SK-N-SH (cell line): ENCODE measurements around the gene SDCCAG8. TPM values are rescaled to one million over a fixed set of nuclear protein-coding genes. Genes with fewer than 3 reads are reported as not detected.
A peak's percentile ranks its signal among the peaks of the same experiment; 100 is the strongest.
"Not testable (repeated sequence)": the region's sequence is repeated elsewhere in the genome, so short reads cannot be mapped to it uniquely, and the experiment has no call there.

ENCODE experiments used
- CTCF ChIA-PET: fragments of 300-600, 350-600 bp; formaldehyde crosslinking; extraction: SDS; loops from one replicate; lab custom pipeline; 2021; lab: Yijun Ruan, JAX
- POLR2A ChIA-PET: fragments of 350-600 bp; sonication (Branson Sonifier 250); formaldehyde crosslinking; extraction: SDS; loops from one replicate; lab custom pipeline; 2020; ENCODE audit warnings: antibody characterized with exemption, inconsistent platforms; lab: Yijun Ruan, JAX
- DNase-seq: peaks from one replicate; pipeline ENCODE4 v3.0.0; 2012
- H2AFZ ChIP-seq: fragments of 200-600 bp; sonication (generic); 2 replicates; pipeline ENCODE4 v1.8.1; 2016; ENCODE audit warnings: antibody characterized with exemption, mild to moderate bottlenecking, low read depth
- H3F3A ChIP-seq: fragments of 200-600 bp; sonication (generic); replicated peaks from 2 replicates; pipeline ENCODE3; 2016; ENCODE audit warnings: antibody characterized with exemption, mild to moderate bottlenecking; ENCODE audit not compliant: insufficient read depth
- H3K27ac ChIP-seq, 2 experiments: fragments of 200-500 bp in 1 of 2; fragments of 200-600 bp in 1 of 2; sonication (Bioruptor generic) in 1 of 2; sonication (generic), shearing (Covaris generic) in 1 of 2; 2 replicates each; pipeline versions ENCODE4 v1.5.1 to v1.6.1; 2014 to 2016; ENCODE audit warnings: low read depth in 2 of 2, inconsistent platforms in 1 of 2, low read length in 1 of 2, mild to moderate bottlenecking in 1 of 2, mixed read lengths in 1 of 2
- H3K27me3 ChIP-seq: fragments of 200-600 bp; sonication (generic), shearing (Covaris generic); 2 replicates; pipeline ENCODE4 v1.6.1; 2016; ENCODE audit warnings: mixed run types; ENCODE audit not compliant: insufficient read depth
- H3K36me3 ChIP-seq, 2 experiments: fragments of 200-500 bp in 1 of 2; fragments of 200-600 bp in 1 of 2; sonication (Bioruptor generic) in 1 of 2; sonication (generic) in 1 of 2; replicated peaks in 1 of 2; 2 replicates each; pipeline versions ENCODE3 to v1.5.1; 2014 to 2016; ENCODE audit warnings: low read length in 1 of 2, mild to moderate bottlenecking in 1 of 2; ENCODE audit not compliant: insufficient read depth in 2 of 2, control insufficient read depth in 1 of 2
- H3K4me1 ChIP-seq, 2 experiments: fragments of 200-500 bp in 1 of 2; fragments of 200-600 bp in 1 of 2; sonication (Bioruptor generic) in 1 of 2; sonication (generic), shearing (Covaris generic) in 1 of 2; 2 replicates each; pipeline versions ENCODE4 v1.5.1 to v1.6.1; 2014 to 2016; ENCODE audit warnings: low read depth in 1 of 2, low read length in 1 of 2, mixed run types in 1 of 2; ENCODE audit not compliant: insufficient read depth in 2 of 2, control insufficient read depth in 1 of 2
- H3K4me2 ChIP-seq: fragments of 200-600 bp; sonication (generic), shearing (Covaris generic); 2 replicates; pipeline ENCODE4 v1.6.1; 2017; ENCODE audit warnings: mixed run types
- H3K4me3 ChIP-seq, 2 experiments: fragments of 200-500 bp in 1 of 2; fragments of 200-600 bp in 1 of 2; sonication (Bioruptor generic) in 1 of 2; sonication (generic), shearing (Covaris generic) in 1 of 2; 2 replicates each; pipeline versions ENCODE4 v1.5.1 to v1.8.1; 2014 to 2016; ENCODE audit warnings: low read depth in 2 of 2, inconsistent platforms in 1 of 2, low read length in 1 of 2, mild to moderate bottlenecking in 1 of 2, mixed read lengths in 1 of 2, moderate library complexity in 1 of 2
- H3K79me2 ChIP-seq: fragments of 200-600 bp; sonication (generic); 2 replicates; pipeline ENCODE4 v1.8.1; 2017; ENCODE audit warnings: mild to moderate bottlenecking; ENCODE audit not compliant: insufficient read depth
- H3K9ac ChIP-seq: fragments of 200-600 bp; sonication (generic); 2 replicates; pipeline ENCODE4 v1.6.1; 2017; ENCODE audit warnings: mixed run types
- H3K9me2 ChIP-seq: fragments of 200-600 bp; sonication (generic); 2 replicates; pipeline ENCODE4 v1.6.1; 2017; ENCODE audit warnings: mixed run types
- H3K9me3 ChIP-seq: fragments of 200-600 bp; sonication (generic); 2 replicates; pipeline ENCODE4 v1.6.1; 2017; ENCODE audit warnings: mixed run types, mild to moderate bottlenecking, moderate library complexity
- H4K20me1 ChIP-seq: fragments of 200-600 bp; sonication (generic); 2 replicates; pipeline ENCODE4 v1.6.1; 2017; ENCODE audit warnings: mild to moderate bottlenecking, mixed run types; ENCODE audit not compliant: insufficient read depth
- GATA2 ChIP-seq: sonication (generic); formaldehyde crosslinking; IDR thresholded peaks from 2 replicates; pipeline ENCODE4 v1.5.0; 2020; ENCODE audit warnings: mild to moderate bottlenecking, missing genetic modification reagents
- JUND ChIP-seq: IDR thresholded peaks from 2 replicates; pipeline ENCODE4 v1.4.0; 2012
- NRF1 ChIP-seq: IDR thresholded peaks from 2 replicates; pipeline ENCODE4 v1.6.1; 2012; ENCODE audit warnings: low read depth, mild to moderate bottlenecking, low read length
- RAD21 ChIP-seq: IDR thresholded peaks from 2 replicates; pipeline ENCODE4 v1.6.1; 2012; ENCODE audit warnings: mild to moderate bottlenecking, low read length
- RCOR1 ChIP-seq: fragments of 150-350 bp; IDR thresholded peaks from 2 replicates; pipeline ENCODE4 v1.6.1; 2017; ENCODE audit warnings: antibody characterized with exemption, low read length
- RFX5 ChIP-seq: IDR thresholded peaks from 2 replicates; pipeline ENCODE4 v1.6.1; 2012; ENCODE audit warnings: mild to moderate bottlenecking, improper control_type of control experiment, low read length
- RXRA ChIP-seq: IDR thresholded peaks from 2 replicates; pipeline ENCODE4 v1.4.0; 2012; ENCODE audit warnings: low read depth, mild to moderate bottlenecking, borderline replicate concordance
- SIN3A ChIP-seq: IDR thresholded peaks from 2 replicates; pipeline ENCODE4 v1.6.1; 2012; ENCODE audit warnings: low read depth, mild to moderate bottlenecking, low read length, moderate library complexity, borderline replicate concordance
- TAF1 ChIP-seq: IDR thresholded peaks from 2 replicates; pipeline ENCODE4 v1.6.1; 2012; ENCODE audit warnings: low read depth, mild to moderate bottlenecking, low read length, moderate library complexity, borderline replicate concordance
- TCF12 ChIP-seq: IDR thresholded peaks from 2 replicates; pipeline ENCODE4 v1.4.0; 2012
- YY1 ChIP-seq: IDR thresholded peaks from 2 replicates; pipeline ENCODE4 v1.4.0; 2012; ENCODE audit warnings: low read depth, mild to moderate bottlenecking
- WGBS: methylation state at CpG from one replicate; pipeline ENCODE4 v1.1.6; 2017; ENCODE audit warnings: low lambda C conversion rate; 5-methylcytosine and 5-hydroxymethylcytosine counted together
- polyA plus RNA-seq, 3 experiments: library from polyadenylated mRNA; depleted of rRNA; stranded (reverse); fragments of >200 nt; gene quantifications; 2 replicates each; pipeline ENCODE4 v1.2.3, GENCODE V29; 2012
- TF ChIP-seq, protein P1 (sequence below): IDR thresholded peaks from 2 replicates; pipeline ENCODE4 v1.4.0; 2012; ENCODE audit warnings: low read depth, borderline replicate concordance
- TF ChIP-seq, protein P2 (sequence below): fragments of 200-600 bp; sonication (generic); IDR thresholded peaks from 2 replicates; pipeline ENCODE4 v1.6.1; 2017; ENCODE audit warnings: antibody characterized with exemption, mild to moderate bottlenecking, moderate library complexity

SDCCAG8 gene
- polyA plus RNA-seq, 1 of the 3 experiments (the other 2 are of a cell fraction): 22.7 TPM

DNA sequence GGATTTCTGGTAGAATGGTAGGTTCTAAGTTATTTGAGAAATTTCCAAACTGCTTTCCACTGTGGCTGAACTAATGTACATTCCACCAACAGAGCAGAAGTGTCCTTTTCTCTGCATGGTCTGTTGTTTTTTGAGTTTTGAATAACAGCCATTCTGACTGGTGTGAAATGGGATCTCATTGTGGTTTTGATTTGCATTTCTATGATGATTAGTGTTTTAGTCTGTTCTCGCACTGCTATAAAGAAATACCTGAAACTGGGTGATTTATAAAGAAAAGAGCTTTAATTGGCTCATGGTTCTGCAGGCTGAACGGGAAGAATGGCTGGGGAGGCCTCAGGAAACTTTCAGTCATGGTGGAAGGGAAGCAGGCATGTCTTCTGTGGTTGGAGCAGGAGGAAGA lies 80.3 kb downstream of the SDCCAG8 start:
- H3K79me2 ChIP-seq: 0 out of 2 replicates have a peak, but pooled peaks cover 2% of the 10 kb centered on the region
- H4K20me1 ChIP-seq: no peaks in the 10 kb centered on the region
- H2AFZ ChIP-seq: no peak overlapping the region
- POLR2A ChIA-PET: no interaction called here
- TF ChIP-seq NRF1 (no peak), TCF12 (no peak), YY1 (no peak), RAD21 (no peak), JUND (no peak), GATA2 (CRISPR knock-in tag) (no peak)
- H3K4me1 ChIP-seq: no peaks in the 10 kb centered on the region
- H3K9ac ChIP-seq: no peak overlapping the region
- no peak overlapping the region for H3K4me2 ChIP-seq
- 90% methylated on average over 2 of the region's 2 CpGs for WGBS
- peaks cover 9% of the 10 kb centered on the region for H3F3A ChIP-seq
- peaks cover 35 to 36% of the 10 kb centered on the region in 2 experiments for H3K36me3 ChIP-seq
- CTCF ChIA-PET: interaction anchor here (0.6 to 3.5 kb wide), 3 partner anchors 8 to 986 kb away, joined by 3 to 19 read pairs (median 7); no protein-coding TSS in a partner anchor
- no peaks in the 10 kb centered on the region for H3K9me3 ChIP-seq
- DNase-seq: no peak
- no peaks in the 10 kb centered on the region for H3K27me3 ChIP-seq
- H3K9me2 ChIP-seq: no peaks in the 10 kb centered on the region
- no peak overlapping the region for H3K27ac ChIP-seq
- no peak overlapping the region for H3K4me3 ChIP-seq

GRCh38 chr1:243338848-243339247 lies 83.0 kb downstream of the SDCCAG8 start:
- H3K4me3 ChIP-seq, H3K4me2 ChIP-seq, POLR2A ChIA-PET, H3K9me3 ChIP-seq, H3K27me3 ChIP-seq, H3K4me1 ChIP-seq, DNase-seq, H3K9me2 ChIP-seq, H3K27ac ChIP-seq, H4K20me1 ChIP-seq, H3K79me2 ChIP-seq, H3K9ac ChIP-seq, H2AFZ ChIP-seq: not testable (repeated sequence)
- 91% methylated on average over 4 of the region's 4 CpGs for WGBS
- Histone ChIP-seq H3F3A (peaks cover 19% of the 10 kb centered on the region), H3K36me3 (peaks cover 34 to 44% of the 10 kb centered on the region in 2 experiments)
- CTCF ChIA-PET: interaction anchor here (1.4 kb wide), 1 partner anchor 13 kb away, joined by 4 read pairs; no protein-coding TSS in a partner anchor

GRCh38 chr1:243341074-243341473 lies 85.2 kb downstream of the SDCCAG8 start:
- no peak for DNase-seq
- Histone ChIP-seq H3K79me2 (0 out of 2 replicates have a peak, but pooled peaks cover 2% of the 10 kb centered on the region), H3K9me2 (no peaks in the 10 kb centered on the region), H3K9me3 (no peaks in the 10 kb centered on the region)
- CTCF ChIA-PET: interaction anchor here (0.6 to 1.3 kb wide), 2 partner anchors 367 to 958 kb away, joined by 3 to 5 read pairs; no protein-coding TSS in a partner anchor
- 94% methylated on average over 2 of the region's 2 CpGs for WGBS
- no peak for TF ChIP-seq TAF1
- TF ChIP-seq, protein P1, sequence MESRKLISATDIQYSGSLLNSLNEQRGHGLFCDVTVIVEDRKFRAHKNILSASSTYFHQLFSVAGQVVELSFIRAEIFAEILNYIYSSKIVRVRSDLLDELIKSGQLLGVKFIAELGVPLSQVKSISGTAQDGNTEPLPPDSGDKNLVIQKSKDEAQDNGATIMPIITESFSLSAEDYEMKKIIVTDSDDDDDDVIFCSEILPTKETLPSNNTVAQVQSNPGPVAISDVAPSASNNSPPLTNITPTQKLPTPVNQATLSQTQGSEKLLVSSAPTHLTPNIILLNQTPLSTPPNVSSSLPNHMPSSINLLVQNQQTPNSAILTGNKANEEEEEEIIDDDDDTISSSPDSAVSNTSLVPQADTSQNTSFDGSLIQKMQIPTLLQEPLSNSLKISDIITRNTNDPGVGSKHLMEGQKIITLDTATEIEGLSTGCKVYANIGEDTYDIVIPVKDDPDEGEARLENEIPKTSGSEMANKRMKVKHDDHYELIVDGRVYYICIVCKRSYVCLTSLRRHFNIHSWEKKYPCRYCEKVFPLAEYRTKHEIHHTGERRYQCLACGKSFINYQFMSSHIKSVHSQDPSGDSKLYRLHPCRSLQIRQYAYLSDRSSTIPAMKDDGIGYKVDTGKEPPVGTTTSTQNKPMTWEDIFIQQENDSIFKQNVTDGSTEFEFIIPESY: no peak
- no peak for TF ChIP-seq SIN3A
- TF ChIP-seq RFX5: no peak
- no peak for TF ChIP-seq TCF12
- no peak for TF ChIP-seq RCOR1
- TF ChIP-seq, protein P2, sequence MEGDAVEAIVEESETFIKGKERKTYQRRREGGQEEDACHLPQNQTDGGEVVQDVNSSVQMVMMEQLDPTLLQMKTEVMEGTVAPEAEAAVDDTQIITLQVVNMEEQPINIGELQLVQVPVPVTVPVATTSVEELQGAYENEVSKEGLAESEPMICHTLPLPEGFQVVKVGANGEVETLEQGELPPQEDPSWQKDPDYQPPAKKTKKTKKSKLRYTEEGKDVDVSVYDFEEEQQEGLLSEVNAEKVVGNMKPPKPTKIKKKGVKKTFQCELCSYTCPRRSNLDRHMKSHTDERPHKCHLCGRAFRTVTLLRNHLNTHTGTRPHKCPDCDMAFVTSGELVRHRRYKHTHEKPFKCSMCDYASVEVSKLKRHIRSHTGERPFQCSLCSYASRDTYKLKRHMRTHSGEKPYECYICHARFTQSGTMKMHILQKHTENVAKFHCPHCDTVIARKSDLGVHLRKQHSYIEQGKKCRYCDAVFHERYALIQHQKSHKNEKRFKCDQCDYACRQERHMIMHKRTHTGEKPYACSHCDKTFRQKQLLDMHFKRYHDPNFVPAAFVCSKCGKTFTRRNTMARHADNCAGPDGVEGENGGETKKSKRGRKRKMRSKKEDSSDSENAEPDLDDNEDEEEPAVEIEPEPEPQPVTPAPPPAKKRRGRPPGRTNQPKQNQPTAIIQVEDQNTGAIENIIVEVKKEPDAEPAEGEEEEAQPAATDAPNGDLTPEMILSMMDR: 0 out of 2 replicates have a peak, but pooled peaks have one; percentile 8
- TF ChIP-seq RXRA: no peak
- TF ChIP-seq, all 33 proteins: peak for 1
- Histone ChIP-seq H3K4me3 (no peak overlapping the region), H3K4me2 (no peak overlapping the region), H3K27me3 (no peaks in the 10 kb centered on the region), H3K36me3 (peaks cover 37 to 56% of the 10 kb centered on the region in 2 experiments), H3F3A (peaks cover 24% of the 10 kb centered on the region), H3K9ac (no peak overlapping the region), H3K4me1 (peaks cover 0 to 10% of the 10 kb centered on the region in 2 experiments; a peak in 1 of 4 replicates), H3K27ac (no peak overlapping the region), H4K20me1 (no peaks in the 10 kb centered on the region), H2AFZ (no peak overlapping the region)
- POLR2A ChIA-PET: no interaction called here
